ENCODE results near the gene PTBP1. TPM values are rescaled to one million over a fixed set of nuclear protein-coding genes. Genes with fewer than 3 reads are reported as not detected.

The PTBP1 gene
- total and polyA plus RNA-seq, 9 donors: 73.4 to 312 (median 215) TPM

GRCh38 chr19:788686-788982, 8.6 kb upstream of the PTBP1 start:
- Histone ChIP-seq H3K36me3 (no peaks in the 10 kb centered on the region), H3K4me1 (ENCODE audit: insufficient read depth) (no peaks in the 10 kb centered on the region), H3K27me3 (no peaks in the 10 kb centered on the region), H3K27ac (no peak overlapping the region), H3K9me3 (no peaks in the 10 kb centered on the region), H3K4me3 (no peak overlapping the region)
- intact Hi-C loops (cut with DNase I): no loop called here
- WGBS, 3 donors: 52 to 75% (median 54%) methylated on average over 11 of the region's 11 CpGs
- DNase-seq: no peak
- no peak for TF ChIP-seq EP300 (IDR thresholded peaks at IDR 0.05)
- TF ChIP-seq CTCF (IDR thresholded peaks at IDR 0.05): no peak
- no peak for TF ChIP-seq POLR2A (IDR thresholded peaks at IDR 0.05)

- DNase-seq: no peak
- no peaks in the 10 kb centered on the region for H3K36me3 ChIP-seq
- intact Hi-C loops (cut with DNase I): no loop called here
- WGBS, 3 donors: 65 to 68% (median 66%) methylated on average over 33 of the region's 33 CpGs
- H3K4me1 ChIP-seq (ENCODE audit: insufficient read depth): no peaks in the 10 kb centered on the region
- no peak for TF ChIP-seq EP300 (IDR thresholded peaks at IDR 0.05)
- no peaks in the 10 kb centered on the region for H3K27me3 ChIP-seq
- no peak overlapping the region for H3K4me3 ChIP-seq
- no peaks in the 10 kb centered on the region for H3K9me3 ChIP-seq
- H3K27ac ChIP-seq: no peak overlapping the region
These were observed 8.1 kb upstream of the PTBP1 start for GRCh38 chr19:788983-789700.

GRCh38 chr19:789701-790060, 7.6 kb upstream of the PTBP1 start:
- TF ChIP-seq CTCF (IDR thresholded peaks at IDR 0.05): no peak
- no peak for TF ChIP-seq POLR2A (IDR thresholded peaks at IDR 0.05)
- no peak for TF ChIP-seq EP300 (IDR thresholded peaks at IDR 0.05)
- DNase-seq: no peak
- intact Hi-C loops (cut with DNase I): loop anchor here in 2 of 4 donors (10.0 kb wide), 1 partner anchor 125 kb away; the partner anchor contains the start of genes KISS1R (in 2 of the 2) and R3HDM4 (in 2 of the 2)
- H3K4me1 ChIP-seq (ENCODE audit: insufficient read depth): no peaks in the 10 kb centered on the region
- 90 to 96% (median 93%) methylated on average over 9 of the region's 9 CpGs for WGBS, 3 donors
- H3K9me3 ChIP-seq: no peaks in the 10 kb centered on the region
- H3K27ac ChIP-seq: no peak overlapping the region
- H3K36me3 ChIP-seq: no peaks in the 10 kb centered on the region
- H3K27me3 ChIP-seq: no peaks in the 10 kb centered on the region
- H3K4me3 ChIP-seq: no peak overlapping the region

GRCh38 chr19:791007-791566, 6.2 kb upstream of the PTBP1 start:
- Histone ChIP-seq H3K27ac (no peak overlapping the region), H3K9me3 (no peaks in the 10 kb centered on the region), H3K4me1 (ENCODE audit: insufficient read depth) (peaks cover 4% of the 10 kb centered on the region), H3K27me3 (no peaks in the 10 kb centered on the region), H3K36me3 (no peaks in the 10 kb centered on the region), H3K4me3 (no peak overlapping the region)
- WGBS, 3 donors: 85 to 87% (median 87%) methylated on average over 26 of the region's 26 CpGs
- DNase-seq: no peak
- no peak for TF ChIP-seq POLR2A (IDR thresholded peaks at IDR 0.05)
- no peak for TF ChIP-seq EP300 (IDR thresholded peaks at IDR 0.05)
- TF ChIP-seq CTCF (IDR thresholded peaks at IDR 0.05): no peak
- intact Hi-C loops (cut with DNase I): loop anchor here in 2 of 4 donors (10.0 kb wide), 1 partner anchor 124 kb away; the partner anchor contains the start of genes KISS1R (in 2 of the 2) and R3HDM4 (in 2 of the 2)
